ENCODE results near the gene NEBL.

The NEBL gene

DNA sequence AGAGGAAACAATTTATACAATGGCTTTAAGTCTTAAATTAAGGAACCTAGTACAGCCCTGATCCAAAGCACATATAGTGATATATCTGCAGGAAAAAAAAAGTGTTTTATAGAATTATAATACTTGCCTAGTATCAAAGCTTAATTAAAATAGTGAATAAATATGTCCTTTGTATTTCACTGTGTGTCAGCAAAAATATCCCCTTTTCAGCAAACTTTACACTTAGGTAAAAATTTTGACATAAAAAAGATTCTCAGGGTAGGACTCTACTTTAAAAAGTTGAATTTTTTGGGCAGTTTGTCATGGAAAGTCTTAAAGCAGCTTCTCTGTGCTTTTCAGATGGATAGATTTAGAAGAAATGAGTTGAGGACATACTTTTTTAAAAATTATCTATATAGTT lies 12.7 kb upstream of the NEBL start:
- DNase-seq = no peak
- in situ Hi-C loops (cut with MboI; ENCODE audit: low pct_unique_long_range_greater_than_20kb, low sequenced_read_pairs) = no loop called here

DNA sequence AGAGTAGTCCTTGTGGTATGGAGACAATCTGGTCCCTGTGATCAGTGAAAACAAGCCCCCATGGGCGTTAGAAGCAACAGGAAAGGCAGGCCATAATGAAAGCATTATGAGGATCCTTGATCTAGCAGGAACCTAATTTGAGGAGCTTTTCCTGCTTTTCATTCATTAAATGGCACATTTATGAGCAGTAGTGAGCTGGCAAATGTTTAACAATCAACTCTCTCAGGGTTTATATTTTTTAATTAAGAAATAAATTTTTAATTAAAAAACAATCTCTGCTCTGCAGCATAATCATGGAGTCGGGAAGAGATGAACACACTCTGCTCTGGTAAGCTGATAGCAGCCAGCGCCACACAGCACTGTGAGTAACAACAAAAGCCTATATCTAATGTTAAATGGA lies 11.3 kb upstream of the NEBL start:
- in situ Hi-C loops (cut with MboI; ENCODE audit: low pct_unique_long_range_greater_than_20kb, low sequenced_read_pairs) = no loop called here

DNA sequence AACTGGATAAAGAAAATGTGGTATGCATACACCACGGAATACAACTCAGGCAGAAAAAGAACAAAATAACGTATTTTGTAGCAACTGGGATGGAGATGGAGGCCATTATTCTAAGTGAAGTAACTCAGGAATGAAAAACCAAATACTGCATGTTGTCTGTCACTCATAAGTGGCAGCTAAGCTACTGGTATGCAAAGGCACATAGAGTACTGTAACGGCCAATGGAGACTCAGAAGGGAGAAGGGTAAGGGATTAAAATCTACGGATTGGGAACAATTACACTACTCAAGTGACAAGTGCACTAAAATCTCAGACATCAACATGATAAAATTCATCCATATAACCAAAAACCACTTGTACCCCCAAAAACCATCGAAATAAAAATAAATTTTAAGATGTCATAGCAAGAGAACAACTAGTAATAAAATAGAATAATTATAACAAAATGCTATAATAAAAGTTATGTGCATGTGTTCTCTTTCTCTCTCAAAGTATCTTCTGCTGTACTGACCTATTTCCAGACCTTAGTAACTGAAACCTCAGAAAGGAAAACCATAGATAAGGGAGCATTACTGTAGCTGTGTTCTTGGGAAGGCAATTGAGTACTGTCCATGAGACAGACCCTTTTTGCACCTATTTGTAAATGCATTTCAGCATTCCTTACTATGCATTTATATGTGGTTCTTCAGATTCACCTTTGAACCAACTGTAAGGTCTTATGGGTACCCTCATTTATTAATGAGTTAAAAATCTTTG lies 6.7 kb upstream of the NEBL start:
- in situ Hi-C loops (cut with MboI; ENCODE audit: low pct_unique_long_range_greater_than_20kb, low sequenced_read_pairs) = no loop called here
- DNase-seq = no peak

More for the DNA sequence above, 11.3 kb upstream of the NEBL start:
- DNase-seq = no peak

DNA sequence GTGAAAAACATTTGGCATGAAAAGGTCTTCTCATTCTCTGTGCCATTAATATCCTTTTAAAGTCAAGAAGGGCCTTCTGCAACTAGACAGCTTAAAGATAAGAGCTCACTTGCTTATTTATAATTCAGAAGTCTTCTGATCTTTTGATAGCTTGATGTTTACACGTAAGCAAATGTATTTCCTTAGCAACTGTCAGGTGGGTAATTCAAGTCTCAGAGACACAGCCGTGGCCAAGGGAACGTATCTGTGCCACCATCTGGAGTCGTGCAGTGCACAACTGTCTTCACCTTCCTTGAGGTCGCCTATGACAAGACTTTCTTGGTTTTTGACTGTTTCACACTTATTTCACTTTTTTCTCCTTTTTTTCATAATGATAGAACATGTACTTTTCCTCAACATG lies 4.0 kb upstream of the NEBL start:
- in situ Hi-C loops (cut with MboI; ENCODE audit: low pct_unique_long_range_greater_than_20kb, low sequenced_read_pairs) = no loop called here
- DNase-seq = no peak

DNA sequence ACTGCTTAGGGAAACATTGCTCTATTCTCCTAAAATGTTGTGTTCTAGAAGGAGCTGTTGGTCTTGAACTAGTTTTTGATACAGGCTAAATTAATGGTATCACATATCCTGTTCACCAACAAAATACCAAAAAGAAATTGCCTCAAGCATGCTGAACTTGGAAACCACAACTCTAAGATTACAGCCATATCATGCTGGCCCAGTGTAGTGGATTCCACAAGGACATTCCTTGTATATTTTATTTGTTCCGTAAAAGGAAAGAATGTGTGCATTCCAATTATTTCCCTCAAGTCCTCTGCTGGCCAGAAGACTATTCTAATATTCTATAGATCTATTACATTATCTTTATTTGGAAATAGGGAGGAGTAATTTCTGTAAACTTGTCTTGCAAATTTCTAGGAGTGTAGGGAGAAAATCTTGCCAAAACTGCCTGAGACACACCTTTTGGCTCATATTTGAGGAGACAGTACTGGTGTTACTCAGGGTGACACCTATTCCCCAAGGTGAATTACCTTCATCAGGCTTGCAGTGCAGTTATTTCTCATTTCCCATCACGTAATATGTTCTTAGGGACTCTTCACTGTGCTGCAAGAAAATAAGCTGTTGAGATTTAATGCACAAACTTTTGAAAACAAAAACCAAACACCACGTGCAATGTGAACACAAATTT lies 1.9 kb upstream of the NEBL start:
- DNase-seq = no peak
- in situ Hi-C loops (cut with MboI; ENCODE audit: low pct_unique_long_range_greater_than_20kb, low sequenced_read_pairs) = no loop called here

DNA sequence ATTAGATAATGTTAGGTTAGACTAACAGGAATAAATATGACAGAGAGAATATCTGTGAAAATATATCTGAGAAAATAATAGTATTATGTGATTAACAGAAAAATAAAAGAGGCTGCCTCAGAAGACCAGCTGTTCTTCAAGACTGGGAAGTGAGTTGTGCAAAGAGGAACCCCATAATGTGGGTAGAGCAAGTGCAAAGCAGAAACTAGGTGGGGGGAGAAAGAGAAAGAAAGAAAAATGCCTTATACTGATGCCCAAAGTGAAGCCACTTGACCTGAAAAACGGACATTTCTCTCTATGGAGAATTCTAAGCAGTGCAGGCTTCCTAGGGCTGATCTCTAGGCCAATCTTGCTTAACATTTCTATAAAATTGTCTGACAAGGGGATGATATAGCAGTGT lies 3.8 kb downstream of the NEBL start:
- no peak for DNase-seq
- in situ Hi-C loops (cut with MboI; ENCODE audit: low pct_unique_long_range_greater_than_20kb, low sequenced_read_pairs) = no loop called here

DNA sequence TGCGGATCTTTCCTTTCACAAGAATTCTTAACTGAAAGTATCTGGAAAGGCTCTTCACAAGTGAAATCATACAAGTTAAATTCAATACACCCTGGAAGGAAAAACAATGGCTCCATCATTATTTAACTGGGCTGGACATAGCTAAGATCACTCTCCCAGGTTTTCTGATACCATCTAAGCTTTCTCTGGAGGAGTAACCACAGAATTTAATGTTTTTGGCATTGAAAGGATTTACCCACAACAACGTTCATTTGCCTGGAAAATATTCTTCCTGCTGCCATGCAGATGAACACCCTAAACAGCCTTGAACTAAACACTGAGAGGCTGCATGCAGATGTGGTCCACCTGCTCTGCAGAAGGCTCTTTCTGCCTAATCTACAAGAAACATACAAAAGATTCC lies 4.3 kb downstream of the NEBL start:
- no peak for DNase-seq
- in situ Hi-C loops (cut with MboI; ENCODE audit: low pct_unique_long_range_greater_than_20kb, low sequenced_read_pairs) = no loop called here

DNA sequence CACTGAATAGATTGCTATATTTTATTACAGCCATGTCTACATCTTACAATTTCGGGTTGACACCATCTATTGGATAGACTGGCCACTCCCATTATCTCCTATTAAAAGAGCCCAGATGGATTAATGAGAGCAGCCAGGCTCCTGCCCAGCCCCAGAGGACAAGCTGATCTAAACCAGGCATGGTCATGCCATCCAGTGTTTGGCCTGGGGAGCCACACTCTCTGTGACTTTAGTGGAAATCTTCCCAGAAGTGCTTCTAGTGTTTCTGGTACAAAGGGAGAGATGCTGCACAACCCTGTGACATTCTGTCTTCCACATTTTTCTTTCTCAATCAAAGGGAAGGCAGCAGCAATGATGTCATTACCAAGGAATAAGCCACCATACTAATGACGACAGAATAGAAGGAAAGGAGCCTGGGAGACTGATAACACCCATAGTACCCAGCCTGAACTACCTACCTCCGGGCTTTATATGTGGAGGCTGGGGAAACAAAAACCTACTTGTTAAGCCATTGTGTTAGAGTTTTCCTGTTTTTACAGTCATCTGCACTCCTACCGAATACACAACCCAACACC lies 5.0 kb downstream of the NEBL start:
- in situ Hi-C loops (cut with MboI; ENCODE audit: low pct_unique_long_range_greater_than_20kb, low sequenced_read_pairs) = no loop called here
- no peak for DNase-seq

DNA sequence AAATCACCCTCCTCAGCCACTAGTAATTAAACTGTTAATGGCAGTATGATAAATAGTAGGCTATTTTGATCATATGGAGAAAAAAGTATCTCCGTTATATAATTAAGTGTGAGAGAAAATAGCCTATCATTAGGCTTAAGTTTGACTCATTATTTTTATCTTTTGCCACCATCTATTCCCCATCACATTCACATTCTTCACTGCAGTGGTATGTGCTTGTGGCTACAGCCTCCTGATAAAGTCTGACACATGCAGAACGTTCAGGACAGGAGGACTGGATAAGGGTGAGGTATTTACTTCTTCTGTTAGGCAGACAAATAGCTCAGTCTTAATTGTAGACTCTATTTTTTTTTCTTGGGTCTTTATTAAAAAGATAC lies 5.8 kb downstream of the NEBL start:
- in situ Hi-C loops (cut with MboI; ENCODE audit: low pct_unique_long_range_greater_than_20kb, low sequenced_read_pairs) = no loop called here
- DNase-seq = no peak

DNA sequence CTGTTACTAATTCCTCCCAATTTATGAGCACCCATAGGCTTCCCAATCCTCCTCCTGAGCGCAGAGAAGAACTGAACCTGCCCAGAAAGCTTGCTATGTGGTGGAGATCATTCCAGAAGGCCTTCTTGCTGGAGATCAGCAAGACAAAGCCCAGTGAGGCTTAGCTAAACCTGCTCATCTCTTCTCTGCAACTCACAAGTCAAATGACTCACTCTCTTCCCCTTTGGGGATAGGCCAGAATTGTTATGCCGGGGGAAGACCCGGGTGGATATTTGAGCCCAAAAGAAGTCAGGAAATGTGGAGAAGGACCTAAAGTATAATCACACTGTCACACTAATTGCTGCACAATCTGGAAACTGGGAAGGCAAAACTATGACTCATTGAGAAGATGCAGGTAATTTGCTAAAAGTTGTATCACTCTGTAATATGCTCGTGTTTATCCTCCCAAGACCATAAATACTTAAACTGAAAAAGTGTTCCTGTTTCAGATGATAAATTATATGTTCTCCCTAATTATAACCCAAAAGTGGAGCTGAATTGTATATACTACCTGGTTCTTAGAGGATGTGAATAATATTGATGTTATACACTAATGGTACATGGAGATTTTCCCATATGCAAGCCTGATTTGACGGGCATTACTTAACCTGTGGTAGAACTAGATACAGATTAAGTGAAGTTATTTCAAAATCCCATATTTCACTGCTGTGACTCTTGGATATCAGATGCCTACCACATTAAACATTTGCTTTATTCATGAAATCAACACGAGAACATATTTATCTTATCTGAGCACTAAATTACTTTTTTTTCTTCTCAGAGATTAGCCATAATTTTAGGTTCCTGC lies 6.4 kb downstream of the NEBL start:
- DNase-seq = no peak
- in situ Hi-C loops (cut with MboI; ENCODE audit: low pct_unique_long_range_greater_than_20kb, low sequenced_read_pairs) = no loop called here

DNA sequence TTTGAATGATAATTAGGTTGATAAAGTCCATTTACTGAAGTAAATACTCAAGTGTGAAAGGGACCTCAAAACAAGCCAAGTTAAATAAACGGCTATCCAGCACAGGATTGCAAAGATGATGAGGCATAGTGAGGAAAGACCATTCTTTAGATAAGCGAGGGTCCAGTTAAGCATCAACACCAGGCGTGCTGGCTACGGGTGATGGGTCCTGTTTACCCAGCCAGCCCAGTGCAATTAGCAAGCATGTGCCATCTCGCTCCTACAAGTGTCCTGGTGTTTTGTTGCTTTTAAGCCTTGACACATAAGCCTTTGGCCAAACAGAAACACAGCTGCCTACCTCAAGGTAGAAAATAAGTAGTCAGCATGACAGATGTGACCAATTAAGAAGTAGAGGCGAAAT lies 7.1 kb downstream of the NEBL start:
- DNase-seq = no peak
- in situ Hi-C loops (cut with MboI; ENCODE audit: low pct_unique_long_range_greater_than_20kb, low sequenced_read_pairs) = no loop called here

DNA sequence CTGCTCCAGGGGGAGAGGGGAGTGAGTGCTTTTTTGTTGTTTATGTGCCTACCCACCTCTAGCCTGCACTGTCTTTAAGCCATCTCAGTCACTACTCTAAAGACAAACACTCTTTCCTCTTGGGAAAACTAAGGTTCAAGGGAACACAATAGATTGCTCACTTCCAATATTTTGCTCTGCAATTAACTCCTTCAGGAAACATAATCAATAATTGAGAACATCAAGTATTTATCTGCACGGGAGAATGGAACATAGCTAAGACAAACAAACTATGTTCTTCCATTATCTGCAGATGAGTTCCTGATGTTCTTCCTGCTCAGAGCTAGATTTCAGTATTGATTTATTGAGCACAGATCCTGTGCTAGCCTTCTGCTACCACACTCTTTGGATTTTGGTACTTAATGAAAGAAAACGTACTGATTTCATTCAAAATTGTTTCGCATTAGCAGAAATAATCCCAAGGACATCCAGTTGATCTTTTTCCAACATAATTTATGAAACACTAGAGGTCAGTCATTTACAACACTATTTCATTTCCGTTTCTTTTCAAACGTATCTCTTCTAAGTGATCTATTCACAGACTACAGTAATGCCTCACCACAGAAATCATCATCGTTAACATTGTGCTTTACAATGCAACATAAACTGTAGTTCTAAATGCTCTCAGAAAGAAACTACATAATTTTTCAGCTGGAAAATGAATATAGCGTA lies 8.3 kb downstream of the NEBL start:
- in situ Hi-C loops (cut with MboI; ENCODE audit: low pct_unique_long_range_greater_than_20kb, low sequenced_read_pairs) = no loop called here

DNA sequence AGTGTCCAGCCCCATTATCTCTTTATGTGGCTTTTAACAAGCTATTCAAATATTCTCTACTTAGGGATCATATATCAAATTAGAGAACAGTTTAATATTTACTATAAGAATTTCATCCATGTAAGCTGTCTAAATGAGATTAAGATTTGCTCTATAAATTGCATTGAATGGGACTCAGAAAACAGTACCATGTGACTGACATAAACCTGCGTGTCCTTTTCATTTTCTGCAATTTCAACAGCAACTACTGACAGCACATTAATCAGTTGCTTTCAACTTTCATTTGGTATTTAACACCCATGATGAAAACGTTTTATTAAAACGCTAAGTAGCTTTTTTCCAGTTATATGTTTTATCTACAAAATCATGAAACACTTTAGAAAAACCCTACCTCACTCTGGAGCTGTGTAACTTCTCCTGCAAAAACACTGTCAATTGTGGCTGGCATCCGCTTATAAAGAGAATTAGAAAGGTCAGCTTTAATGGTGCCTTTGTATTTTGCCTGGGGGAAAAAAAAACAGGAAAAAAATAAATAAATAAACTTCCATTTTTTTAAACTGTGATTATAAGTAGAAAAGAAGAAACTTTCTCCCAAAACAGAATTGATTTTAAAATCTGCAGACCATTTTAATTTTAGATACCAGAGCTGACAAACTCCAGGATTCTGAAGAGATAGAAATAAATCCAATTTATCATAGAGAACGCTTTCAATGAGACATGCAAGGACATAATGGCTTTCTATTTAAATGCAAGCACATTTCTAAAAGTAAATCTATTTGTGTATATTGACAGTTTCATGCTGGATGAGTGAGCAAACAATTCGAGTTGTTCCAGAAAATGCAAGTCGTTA lies 9.2 kb downstream of the NEBL start:
- DNase-seq = no peak
- in situ Hi-C loops (cut with MboI; ENCODE audit: low pct_unique_long_range_greater_than_20kb, low sequenced_read_pairs) = no loop called here

More for the DNA sequence above, 8.3 kb downstream of the NEBL start:
- no peak for DNase-seq

DNA sequence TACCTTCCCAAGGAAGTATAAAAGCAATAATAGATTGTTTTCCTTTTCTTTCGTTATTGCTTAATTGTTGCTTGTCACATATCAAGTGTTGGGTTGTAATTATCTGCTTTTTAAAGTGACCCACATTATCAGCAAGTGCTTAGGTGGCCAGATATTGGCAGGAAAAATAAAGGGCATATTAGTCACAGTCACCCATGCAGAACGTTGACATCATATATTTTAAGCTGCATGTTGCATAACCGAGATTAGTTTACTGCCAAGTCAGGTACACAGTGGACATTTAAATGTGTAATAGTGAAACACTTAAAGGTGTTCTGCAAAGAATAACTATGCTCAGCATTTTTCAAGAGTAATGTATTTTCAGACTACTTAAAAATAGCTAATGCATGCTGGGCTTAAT lies 11.4 kb downstream of the NEBL start:
- DNase-seq = no peak
- in situ Hi-C loops (cut with MboI; ENCODE audit: low pct_unique_long_range_greater_than_20kb, low sequenced_read_pairs) = no loop called here

DNA sequence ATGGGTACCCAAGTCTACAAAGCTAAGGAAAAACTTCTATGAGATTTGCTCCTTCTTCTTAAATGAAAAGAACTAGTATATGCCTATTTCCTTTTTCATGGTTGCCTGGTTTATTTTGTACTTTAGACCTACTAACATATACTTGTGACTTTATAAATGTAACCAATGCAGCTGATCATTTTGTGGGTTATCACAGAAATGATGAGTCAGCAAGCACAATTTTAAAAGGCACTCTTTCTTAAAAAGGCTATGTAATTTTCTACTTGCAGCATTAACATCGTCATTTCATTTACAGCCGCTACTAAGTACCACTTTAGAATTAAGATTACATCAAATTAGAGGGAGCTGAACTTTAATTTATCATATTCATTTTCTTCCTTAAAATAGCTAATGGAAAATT lies 13.6 kb downstream of the NEBL start:
- no peak for DNase-seq
- in situ Hi-C loops (cut with MboI; ENCODE audit: low pct_unique_long_range_greater_than_20kb, low sequenced_read_pairs) = no loop called here

DNA sequence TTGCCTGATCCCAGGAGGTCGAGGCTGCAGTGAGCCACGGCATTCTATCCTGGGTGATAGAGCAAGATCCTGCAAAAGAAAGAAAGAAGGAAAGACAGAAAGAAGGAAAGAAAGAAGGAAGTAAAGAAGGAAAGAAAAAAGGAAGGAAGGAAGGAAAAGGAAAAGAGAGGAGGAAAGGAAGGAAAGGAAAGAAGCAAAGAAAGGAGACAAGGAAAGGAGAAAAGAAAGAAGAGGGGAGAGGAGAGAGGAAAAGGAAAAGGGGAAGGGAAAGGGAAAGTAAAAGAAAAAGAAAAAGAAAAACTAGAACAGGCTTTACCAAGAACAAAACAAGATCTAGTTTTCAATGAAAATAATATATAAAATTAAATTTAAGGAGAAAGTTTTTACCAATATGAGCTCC lies 15.0 kb downstream of the NEBL start:
- in situ Hi-C loops (cut with MboI; ENCODE audit: low pct_unique_long_range_greater_than_20kb, low sequenced_read_pairs) = no loop called here

DNA sequence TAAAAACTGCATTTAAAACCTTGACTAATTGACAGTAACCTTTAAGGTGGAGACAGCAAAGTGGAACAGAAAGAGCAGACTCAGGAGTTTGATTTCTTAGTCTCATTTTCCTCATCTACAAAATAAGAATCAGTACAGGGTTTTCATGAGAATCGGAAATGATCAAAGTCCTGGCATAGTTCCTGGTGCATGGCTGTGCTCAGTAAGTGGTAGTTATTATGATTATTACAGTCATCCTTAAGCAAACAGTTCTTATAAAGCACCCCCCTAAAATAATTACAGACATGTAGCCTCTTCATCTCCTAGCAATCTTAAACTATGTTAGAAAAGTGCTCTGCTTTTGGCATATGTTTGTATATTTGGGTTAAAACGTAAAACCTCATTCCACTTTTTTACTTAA lies 18.0 kb downstream of the NEBL start:
- no peak for DNase-seq
- in situ Hi-C loops (cut with MboI; ENCODE audit: low pct_unique_long_range_greater_than_20kb, low sequenced_read_pairs) = no loop called here

More for the DNA sequence above, 15.0 kb downstream of the NEBL start:
- no peak for DNase-seq

Data from KBM-7 (cell line).